K562 (cell line): Measurements from ENCODE around the gene STAP1. TPM values are rescaled to one million over a fixed set of nuclear protein-coding genes. Genes with fewer than 3 reads are reported as not detected.

Experiments
- CHD4 ChIP-seq: fragments of 200-600 bp; sonication (generic); IDR thresholded peaks from 3 replicates; pipeline ENCODE4 v1.6.1; 2012; ENCODE audit warnings: low read depth, mild to moderate bottlenecking, mixed read lengths, low read length, inconsistent platforms; ENCODE audit not compliant: insufficient read depth, insufficient replicate concordance, poor library complexity, severe bottlenecking
- CREM ChIP-seq: IDR thresholded peaks from 2 replicates; pipeline ENCODE4 v1.6.1; 2014; ENCODE audit warnings: antibody characterized with exemption, low read depth
- DIDO1 ChIP-seq: fragments of 450-650 bp; IDR thresholded peaks from 2 replicates; pipeline ENCODE4 v1.6.1; 2016; ENCODE audit warnings: low read depth, missing biosample characterization, missing genetic modification characterization
- E2F4 ChIP-seq: sonication (generic); formaldehyde crosslinking; IDR thresholded peaks from 2 replicates; pipeline ENCODE4 v1.8.0; 2022; ENCODE audit warnings: mild to moderate bottlenecking, low read depth, missing genetic modification reagents
- ETS1 ChIP-seq: conservative IDR thresholded peaks from 2 replicates; pipeline ENCODE4 v1.6.1; 2011; ENCODE audit warnings: low read depth, mild to moderate bottlenecking, low read length; ENCODE audit not compliant: control insufficient read depth
- KDM5B ChIP-seq: fragments of 200-600 bp; sonication (generic); IDR thresholded peaks from 2 replicates; pipeline ENCODE4 v1.6.1; 2012; ENCODE audit warnings: low read depth, mild to moderate bottlenecking, moderate library complexity, low read length, control low read depth, inconsistent platforms; ENCODE audit not compliant: insufficient replicate concordance
- MTA3 ChIP-seq: fragments of 450-650 bp; formaldehyde crosslinking; IDR thresholded peaks from 2 replicates; pipeline ENCODE4 v1.6.1; 2017; ENCODE audit warnings: mild to moderate bottlenecking, borderline replicate concordance
- NEUROD1 ChIP-seq: fragments of 150-350 bp; IDR thresholded peaks from 2 replicates; pipeline ENCODE4 v1.6.1; 2014; ENCODE audit warnings: borderline replicate concordance, low read length, low read depth; ENCODE audit not compliant: partially characterized antibody
- PRPF4 ChIP-seq: fragments of 200-400 bp; formaldehyde crosslinking; IDR thresholded peaks from one replicate; pipeline ENCODE4 v1.6.1; 2017; ENCODE audit warnings: low read length, low read depth, mild to moderate bottlenecking; ENCODE audit not compliant: insufficient read depth, poor library complexity, severe bottlenecking
- SMAD1 ChIP-seq: fragments of 150-350 bp; IDR thresholded peaks from 2 replicates; pipeline ENCODE4 v1.6.1; 2014; ENCODE audit warnings: low read length, low read depth; ENCODE audit not compliant: partially characterized antibody
- TGIF2 ChIP-seq: sonication (generic); formaldehyde crosslinking; IDR thresholded peaks from 2 replicates; pipeline ENCODE4 v1.8.1; 2022; ENCODE audit warnings: mild to moderate bottlenecking, missing genetic modification reagents, moderate library complexity
- ZKSCAN1 ChIP-seq: fragments of 150-350 bp; IDR thresholded peaks from 2 replicates; pipeline ENCODE4 v1.6.1; 2016; ENCODE audit warnings: low read depth, low read length
- ZNF311 ChIP-seq: fragments of 250-450 bp; sonication (Bioruptor Pico); IDR thresholded peaks from 2 replicates; pipeline ENCODE4 v1.4.0; 2020; ENCODE audit warnings: mild to moderate bottlenecking, moderate library complexity
- polyA plus RNA-seq, 8 experiments: library from polyadenylated mRNA; depleted of rRNA in 4 of 8; stranded (reverse) in 5 of 8; unstranded in 3 of 8; fragments of >200 nt; fragmentation: Nextera tagmentation in 2 of 8; fragmentation: Illumina TruSeq in 1 of 8; extraction: Ambion mirVana in 2 of 8; extraction: Trizol in 1 of 8; gene quantifications; 2 replicates each; pipeline versions ENCODE4 v1.2.1 to v1.2.3, GENCODE V29; 2011 to 2014; ENCODE audit warnings: inconsistent platforms in 1 of 8, missing spikeins in 1 of 8
- total RNA-seq, 7 experiments: library from RNA; depleted of rRNA in 6 of 7; stranded (reverse); fragments of >200 nt in 6 of 7; fragmentation: Illumina TruSeq in 2 of 7; extraction: Trizol in 2 of 7; gene quantifications; 2 replicates each; pipeline versions ENCODE4 v1.2.1 to v1.2.3, GENCODE V29; 2011 to 2021; ENCODE audit warnings: low replicate concordance in 1 of 7
- TF ChIP-seq, protein P1 (sequence below): fragments of 450-650 bp; formaldehyde crosslinking; IDR thresholded peaks from 2 replicates; pipeline ENCODE4 v1.4.0; 2022; ENCODE audit warnings: missing genetic modification characterization
- TF ChIP-seq, protein P2 (sequence below): fragments of 250-450 bp; sonication (Bioruptor Pico); IDR thresholded peaks from 2 replicates; pipeline ENCODE4 v1.9.0; 2021; ENCODE audit warnings: mild to moderate bottlenecking, inconsistent platforms

STAP1 gene
- total and polyA plus RNA-seq, 9 of the 15 experiments (the other 6 are each of a cell fraction or from before 2014, with no cell fraction given): 0.50 to 5.6 (median 1.4) TPM

GRCh38 chr4:67545199-67546003 is 13.1 kb upstream of the STAP1 start, which contains the start of gene CENPC (continued):
- TF ChIP-seq PRPF4 (peak; percentile 55), MTA3 (0 out of 2 replicates have a peak, but pooled peaks have one; percentile 35), ZNF311 (CRISPR knock-in tag) (no peak), KDM5B (peak; percentile 87), TGIF2 (CRISPR knock-in tag) (0 out of 2 replicates have a peak, but pooled peaks have one; percentile 55), SMAD1 (peak; percentile 66), CHD4 (no peak), CREM (peak; percentile 25; the same call in 1 of the 2 replicates), NEUROD1 (peak; percentile 72), ZKSCAN1 (0 out of 2 replicates have a peak, but pooled peaks have one; percentile 18), ETS1 (0 out of 2 replicates have a peak, but pooled peaks have one; percentile 59), DIDO1 (tag) (0 out of 2 replicates have a peak, but pooled peaks have one; percentile 53), E2F4 (CRISPR knock-in tag) (peak; percentile 65; the same call in 1 of the 2 replicates)
- TF ChIP-seq, protein P1, sequence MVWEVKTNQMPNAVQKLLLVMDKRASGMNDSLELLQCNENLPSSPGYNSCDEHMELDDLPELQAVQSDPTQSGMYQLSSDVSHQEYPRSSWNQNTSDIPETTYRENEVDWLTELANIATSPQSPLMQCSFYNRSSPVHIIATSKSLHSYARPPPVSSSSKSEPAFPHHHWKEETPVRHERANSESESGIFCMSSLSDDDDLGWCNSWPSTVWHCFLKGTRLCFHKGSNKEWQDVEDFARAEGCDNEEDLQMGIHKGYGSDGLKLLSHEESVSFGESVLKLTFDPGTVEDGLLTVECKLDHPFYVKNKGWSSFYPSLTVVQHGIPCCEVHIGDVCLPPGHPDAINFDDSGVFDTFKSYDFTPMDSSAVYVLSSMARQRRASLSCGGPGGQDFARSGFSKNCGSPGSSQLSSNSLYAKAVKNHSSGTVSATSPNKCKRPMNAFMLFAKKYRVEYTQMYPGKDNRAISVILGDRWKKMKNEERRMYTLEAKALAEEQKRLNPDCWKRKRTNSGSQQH: 0 out of 2 replicates have a peak, but pooled peaks have one; percentile 39
- TF ChIP-seq, protein P2, sequence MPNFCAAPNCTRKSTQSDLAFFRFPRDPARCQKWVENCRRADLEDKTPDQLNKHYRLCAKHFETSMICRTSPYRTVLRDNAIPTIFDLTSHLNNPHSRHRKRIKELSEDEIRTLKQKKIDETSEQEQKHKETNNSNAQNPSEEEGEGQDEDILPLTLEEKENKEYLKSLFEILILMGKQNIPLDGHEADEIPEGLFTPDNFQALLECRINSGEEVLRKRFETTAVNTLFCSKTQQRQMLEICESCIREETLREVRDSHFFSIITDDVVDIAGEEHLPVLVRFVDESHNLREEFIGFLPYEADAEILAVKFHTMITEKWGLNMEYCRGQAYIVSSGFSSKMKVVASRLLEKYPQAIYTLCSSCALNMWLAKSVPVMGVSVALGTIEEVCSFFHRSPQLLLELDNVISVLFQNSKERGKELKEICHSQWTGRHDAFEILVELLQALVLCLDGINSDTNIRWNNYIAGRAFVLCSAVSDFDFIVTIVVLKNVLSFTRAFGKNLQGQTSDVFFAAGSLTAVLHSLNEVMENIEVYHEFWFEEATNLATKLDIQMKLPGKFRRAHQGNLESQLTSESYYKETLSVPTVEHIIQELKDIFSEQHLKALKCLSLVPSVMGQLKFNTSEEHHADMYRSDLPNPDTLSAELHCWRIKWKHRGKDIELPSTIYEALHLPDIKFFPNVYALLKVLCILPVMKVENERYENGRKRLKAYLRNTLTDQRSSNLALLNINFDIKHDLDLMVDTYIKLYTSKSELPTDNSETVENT (CRISPR knock-in tag): peak; percentile 88
